Panc1 (cell line): ENCODE results near the gene BSND. TPM values are rescaled to one million over a fixed set of nuclear protein-coding genes. Genes with fewer than 3 reads are reported as not detected.

Experiments used
- ATAC-seq: fragments of 200-7000 bp; cut with Tn5 transposase; 2 replicates; pipeline ENCODE4 v1.9.1; 2020; ENCODE audit warnings: mild to moderate bottlenecking, moderate library complexity
- BruUV-seq: library from RNA; stranded (reverse); fragments of 400-500 nt; replicated peaks from 2 replicates; lab custom pipeline; 2021; lab: Mats Ljungman, UMichigan
- CTCF ChIA-PET: fragments of 300-600 bp; sonication (Branson Sonifier 250); formaldehyde crosslinking; loops from one replicate; lab custom pipeline; 2022; ENCODE audit warnings: antibody characterized with exemption; lab: Charles Lee
- POLR2A ChIA-PET: fragments of 300-600 bp; sonication (Branson Sonifier 250); formaldehyde crosslinking; loops from one replicate; lab custom pipeline; 2022; ENCODE audit warnings: antibody characterized with exemption; lab: Charles Lee
- DNase-seq: peaks from one replicate; pipeline ENCODE4 v3.0.0-alpha.2; 2010; ENCODE audit warnings: low read depth, low spot score
- H3K27ac ChIP-seq: 2 replicates; pipeline ENCODE4 v1.5.1; 2011; ENCODE audit warnings: mild to moderate bottlenecking, low read length, inconsistent platforms
- H3K27me3 ChIP-seq: fragments of 200-500 bp; sonication (Bioruptor generic); 2 replicates; pipeline ENCODE4 v1.6.0; 2014; ENCODE audit warnings: low read length, inconsistent platforms; ENCODE audit not compliant: control insufficient read depth, insufficient read depth
- H3K36me3 ChIP-seq: fragments of 200-500 bp; sonication (Bioruptor generic); 2 replicates; pipeline ENCODE4 v1.5.1; 2014; ENCODE audit warnings: inconsistent platforms, mild to moderate bottlenecking, low read length, moderate library complexity; ENCODE audit not compliant: control insufficient read depth, insufficient read depth
- H3K4me1 ChIP-seq: 2 replicates; pipeline ENCODE4 v1.5.1; 2011; ENCODE audit warnings: inconsistent platforms, mild to moderate bottlenecking, low read length, moderate library complexity; ENCODE audit not compliant: control insufficient read depth, insufficient read depth
- H3K4me3 ChIP-seq, 2 experiments: 2 replicates each; pipeline ENCODE4 v1.5.1; 2011 to 2012; ENCODE audit warnings: low read depth in 2 of 2, low read length in 2 of 2, mild to moderate bottlenecking in 2 of 2, inconsistent platforms in 1 of 2, moderate library complexity in 1 of 2
- H3K9me3 ChIP-seq: fragments of 200-500 bp; sonication (Bioruptor generic); 2 replicates; pipeline ENCODE4 v1.5.1; 2014; ENCODE audit warnings: low read depth, mild to moderate bottlenecking, inconsistent platforms, low read length, moderate library complexity; ENCODE audit not compliant: control insufficient read depth, insufficient read depth
- POLR2AphosphoS5 ChIP-seq: IDR thresholded peaks from 2 replicates; pipeline ENCODE4 v1.6.1; 2012; ENCODE audit warnings: mild to moderate bottlenecking, low read depth, low read length, moderate library complexity
- SIN3A ChIP-seq: IDR thresholded peaks from 2 replicates; pipeline ENCODE4 v1.6.1; 2012; ENCODE audit warnings: low read depth, mild to moderate bottlenecking, low read length, moderate library complexity, borderline replicate concordance; ENCODE audit not compliant: insufficient read depth
- TCF7L2 ChIP-seq: IDR thresholded peaks from 2 replicates; pipeline ENCODE4 v1.6.1; 2011; ENCODE audit warnings: mild to moderate bottlenecking, low read depth, low read length, inconsistent platforms
- in situ Hi-C: cut with HindIII; loops from 2 replicates; pipeline ENCODE4 v1.10.0; 2016; ENCODE audit warnings: low sequenced_read_pairs, low pct_unique_long_range_greater_than_20kb
- intact Hi-C: fragments of 100-400 bp; cut with micrococcal nuclease; formaldehyde crosslinking; loops from one replicate; pipeline ENCODE4 v1.10.0; 2022; ENCODE audit not compliant: unreplicated experiment
- total RNA-seq: library from RNA; stranded (reverse); gene quantifications from one replicate; pipeline ENCODE4 v1.2.1, GENCODE V29; 2021; ENCODE audit not compliant: unreplicated experiment
- TF ChIP-seq, protein P1 (sequence below): fragments of 450-650 bp; IDR thresholded peaks from 2 replicates; pipeline ENCODE4 v1.5.1; 2017; ENCODE audit warnings: mild to moderate bottlenecking
- TF ChIP-seq, protein P2 (sequence below), 2 experiments: IDR thresholded peaks; 2 replicates each; pipeline ENCODE4 v1.6.1; 2011 to 2012; ENCODE audit warnings: low read depth in 2 of 2, control low read depth in 1 of 2, low read length in 1 of 2, mild to moderate bottlenecking in 1 of 2, moderate library complexity in 1 of 2; ENCODE audit not compliant: insufficient read depth in 1 of 2

The BSND gene
- total RNA-seq, 1 experiment from 2014 or later, result not detected

DNA sequence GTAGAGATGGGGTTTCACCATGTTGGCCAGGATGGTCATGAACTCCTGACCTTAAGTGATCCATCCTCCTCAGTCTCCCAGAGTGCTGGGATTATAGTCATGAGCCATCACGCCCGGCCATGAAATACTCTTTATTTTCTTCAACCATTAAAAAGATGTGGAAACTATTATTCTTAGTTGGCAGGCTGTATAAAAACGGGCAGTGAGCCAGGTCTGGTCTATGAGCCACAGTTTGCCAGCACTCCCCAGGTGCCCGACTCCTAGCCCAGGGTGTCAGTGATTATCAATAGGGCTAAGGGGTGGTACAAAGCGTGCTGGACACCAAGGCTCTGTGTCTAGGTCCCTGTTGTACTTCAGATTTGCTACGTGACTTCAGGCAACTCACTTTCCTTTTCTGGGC, 22.0 kb upstream of the BSND start:
- intact Hi-C loops, result no loop called here
- Histone ChIP-seq H3K36me3 (no peaks in the 10 kb centered on the region), H3K9me3 (no peaks in the 10 kb centered on the region), H3K27me3 (peaks cover 3% of the 10 kb centered on the region; the same call in 1 of the 2 replicates), H3K4me3 (no peak overlapping the region), H3K4me1 (no peaks in the 10 kb centered on the region; the same call in 1 of the 2 replicates), H3K27ac (no peak overlapping the region)
- DNase-seq (no peak), ATAC-seq (no peak)
- POLR2A ChIA-PET, result no interaction called here
- no TSS peak for BruUV-seq
- in situ Hi-C loops, result no loop called here
- CTCF ChIA-PET, result no interaction called here
- TF ChIP-seq, protein P1, sequence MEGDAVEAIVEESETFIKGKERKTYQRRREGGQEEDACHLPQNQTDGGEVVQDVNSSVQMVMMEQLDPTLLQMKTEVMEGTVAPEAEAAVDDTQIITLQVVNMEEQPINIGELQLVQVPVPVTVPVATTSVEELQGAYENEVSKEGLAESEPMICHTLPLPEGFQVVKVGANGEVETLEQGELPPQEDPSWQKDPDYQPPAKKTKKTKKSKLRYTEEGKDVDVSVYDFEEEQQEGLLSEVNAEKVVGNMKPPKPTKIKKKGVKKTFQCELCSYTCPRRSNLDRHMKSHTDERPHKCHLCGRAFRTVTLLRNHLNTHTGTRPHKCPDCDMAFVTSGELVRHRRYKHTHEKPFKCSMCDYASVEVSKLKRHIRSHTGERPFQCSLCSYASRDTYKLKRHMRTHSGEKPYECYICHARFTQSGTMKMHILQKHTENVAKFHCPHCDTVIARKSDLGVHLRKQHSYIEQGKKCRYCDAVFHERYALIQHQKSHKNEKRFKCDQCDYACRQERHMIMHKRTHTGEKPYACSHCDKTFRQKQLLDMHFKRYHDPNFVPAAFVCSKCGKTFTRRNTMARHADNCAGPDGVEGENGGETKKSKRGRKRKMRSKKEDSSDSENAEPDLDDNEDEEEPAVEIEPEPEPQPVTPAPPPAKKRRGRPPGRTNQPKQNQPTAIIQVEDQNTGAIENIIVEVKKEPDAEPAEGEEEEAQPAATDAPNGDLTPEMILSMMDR, result no peak
- TF ChIP-seq TCF7L2 (no peak), POLR2AphosphoS5 (no peak), SIN3A (no peak)
- TF ChIP-seq, protein P2, sequence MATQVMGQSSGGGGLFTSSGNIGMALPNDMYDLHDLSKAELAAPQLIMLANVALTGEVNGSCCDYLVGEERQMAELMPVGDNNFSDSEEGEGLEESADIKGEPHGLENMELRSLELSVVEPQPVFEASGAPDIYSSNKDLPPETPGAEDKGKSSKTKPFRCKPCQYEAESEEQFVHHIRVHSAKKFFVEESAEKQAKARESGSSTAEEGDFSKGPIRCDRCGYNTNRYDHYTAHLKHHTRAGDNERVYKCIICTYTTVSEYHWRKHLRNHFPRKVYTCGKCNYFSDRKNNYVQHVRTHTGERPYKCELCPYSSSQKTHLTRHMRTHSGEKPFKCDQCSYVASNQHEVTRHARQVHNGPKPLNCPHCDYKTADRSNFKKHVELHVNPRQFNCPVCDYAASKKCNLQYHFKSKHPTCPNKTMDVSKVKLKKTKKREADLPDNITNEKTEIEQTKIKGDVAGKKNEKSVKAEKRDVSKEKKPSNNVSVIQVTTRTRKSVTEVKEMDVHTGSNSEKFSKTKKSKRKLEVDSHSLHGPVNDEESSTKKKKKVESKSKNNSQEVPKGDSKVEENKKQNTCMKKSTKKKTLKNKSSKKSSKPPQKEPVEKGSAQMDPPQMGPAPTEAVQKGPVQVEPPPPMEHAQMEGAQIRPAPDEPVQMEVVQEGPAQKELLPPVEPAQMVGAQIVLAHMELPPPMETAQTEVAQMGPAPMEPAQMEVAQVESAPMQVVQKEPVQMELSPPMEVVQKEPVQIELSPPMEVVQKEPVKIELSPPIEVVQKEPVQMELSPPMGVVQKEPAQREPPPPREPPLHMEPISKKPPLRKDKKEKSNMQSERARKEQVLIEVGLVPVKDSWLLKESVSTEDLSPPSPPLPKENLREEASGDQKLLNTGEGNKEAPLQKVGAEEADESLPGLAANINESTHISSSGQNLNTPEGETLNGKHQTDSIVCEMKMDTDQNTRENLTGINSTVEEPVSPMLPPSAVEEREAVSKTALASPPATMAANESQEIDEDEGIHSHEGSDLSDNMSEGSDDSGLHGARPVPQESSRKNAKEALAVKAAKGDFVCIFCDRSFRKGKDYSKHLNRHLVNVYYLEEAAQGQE (IDR thresholded peaks at IDR 0.05; ENCODE audit: insufficient read depth in 1 of 2, low read depth in 2 of 2, low read length in 1 of 2), result no peak

DNA sequence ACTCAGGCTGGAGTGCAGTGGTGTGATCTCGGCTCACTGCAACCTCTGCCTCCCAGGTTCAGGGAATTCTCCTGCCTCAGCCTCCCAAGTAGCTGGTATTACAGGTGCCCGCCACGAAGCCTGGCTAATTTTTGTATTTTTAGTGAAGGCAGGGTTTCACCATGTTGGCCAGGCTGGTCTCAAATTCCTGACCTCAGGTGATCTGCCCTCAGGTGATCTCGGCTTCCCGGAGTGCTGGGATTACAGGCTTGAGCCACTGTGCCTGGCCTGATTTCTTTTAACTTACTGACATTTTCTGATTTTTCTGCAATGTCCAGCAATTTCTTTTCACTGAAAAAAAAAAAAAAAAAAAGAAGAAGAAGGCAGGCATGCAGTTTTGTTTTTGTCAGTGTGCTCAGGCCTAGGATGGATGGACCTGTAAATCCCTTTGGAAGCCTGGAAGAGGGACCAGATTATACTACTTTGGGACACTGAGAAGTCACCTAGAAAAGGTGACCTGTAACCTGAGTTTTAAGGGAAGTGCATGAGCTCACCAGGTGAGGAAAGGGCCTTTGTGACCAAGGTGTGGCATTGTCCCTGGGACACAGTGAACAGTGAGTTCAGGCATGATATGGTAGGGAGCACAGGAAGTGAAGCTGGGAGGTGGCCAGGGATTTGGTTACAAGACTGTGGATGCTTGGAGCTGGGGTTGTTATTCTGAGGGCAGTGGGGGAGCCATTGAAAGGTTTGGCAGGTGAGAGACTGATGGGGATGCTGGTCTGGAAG, 21.0 kb upstream of the BSND start:
- no peaks in the 10 kb centered on the region for H3K9me3 ChIP-seq
- DNase-seq (no peak), ATAC-seq (no peak)
- BruUV-seq, result no TSS peak
- no peak overlapping the region for H3K4me3 ChIP-seq
- TF ChIP-seq POLR2AphosphoS5, result no peak
- TF ChIP-seq, protein P2 (IDR thresholded peaks at IDR 0.05; ENCODE audit: insufficient read depth in 1 of 2, low read depth in 2 of 2, low read length in 1 of 2), result no peak
- TF ChIP-seq, protein P1, result no peak
- no peak for TF ChIP-seq TCF7L2
- TF ChIP-seq SIN3A, result no peak
- H3K4me1 ChIP-seq, result no peaks in the 10 kb centered on the region; the same call in 1 of the 2 replicates
- no peaks in the 10 kb centered on the region for H3K36me3 ChIP-seq
- in situ Hi-C loops, result no loop called here
- POLR2A ChIA-PET, result no interaction called here
- peaks cover 3% of the 10 kb centered on the region; the same call in 1 of the 2 replicates for H3K27me3 ChIP-seq
- no peak overlapping the region for H3K27ac ChIP-seq
- intact Hi-C loops, result no loop called here
- CTCF ChIA-PET, result no interaction called here
